ENCODE data around the gene RBM44.
"Not testable (repeated sequence)": the region's sequence is repeated elsewhere in the genome, so short reads cannot be mapped to it uniquely, and the experiment has no call there.

RBM44 gene

GRCh38 chr2:237859082-237859433, 60.5 kb downstream of the RBM44 start:
- peak; percentile 75 for DNase-seq

DNA sequence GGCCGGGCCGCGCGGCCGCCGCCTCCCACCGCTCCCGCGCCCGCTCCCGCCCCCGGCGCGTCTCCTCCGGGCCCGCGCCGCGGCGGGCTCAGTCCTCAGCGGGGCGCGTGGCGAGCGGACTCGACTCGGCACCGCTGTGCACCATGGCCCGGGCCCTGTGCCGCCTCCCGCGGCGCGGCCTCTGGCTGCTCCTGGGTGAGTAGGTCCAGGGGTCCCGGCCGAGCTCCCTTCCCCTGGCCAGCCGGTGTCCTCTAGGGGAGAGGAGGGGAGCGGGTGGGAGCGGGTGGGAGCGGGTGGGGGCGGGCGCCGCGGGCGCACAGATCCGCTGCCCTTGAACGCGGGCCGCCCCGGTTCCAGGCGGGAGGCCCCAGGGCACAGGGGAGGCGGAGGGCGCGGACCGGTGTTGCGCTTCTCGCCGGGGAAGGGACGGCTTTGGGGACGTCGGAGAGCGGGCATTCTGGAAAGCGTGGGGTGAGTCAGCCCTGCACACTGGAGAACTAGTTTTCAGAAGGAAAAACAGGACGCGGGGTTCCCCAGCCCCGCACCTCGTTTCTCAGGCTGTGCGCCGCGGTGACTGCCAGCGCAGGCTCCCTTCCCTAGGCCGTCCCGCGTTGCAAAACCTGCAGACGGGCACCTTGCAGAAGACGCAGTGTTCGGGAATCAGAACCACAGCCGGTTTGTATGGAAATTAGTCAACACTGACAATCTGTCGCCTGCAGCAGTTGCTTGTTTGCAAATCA, 61.1 kb downstream of the RBM44 start, which contains the start of gene RAMP1:
TSS of gene RAMP1 (plus strand) at position 91 of the 740 bp plus-strand sequence. CDS start at position 144, 53 bp downstream.
- DNase-seq = peak; percentile 85

GRCh38 chr2:237860273-237860935, 61.8 kb downstream of the RBM44 start:
- no peak for DNase-seq

DNA sequence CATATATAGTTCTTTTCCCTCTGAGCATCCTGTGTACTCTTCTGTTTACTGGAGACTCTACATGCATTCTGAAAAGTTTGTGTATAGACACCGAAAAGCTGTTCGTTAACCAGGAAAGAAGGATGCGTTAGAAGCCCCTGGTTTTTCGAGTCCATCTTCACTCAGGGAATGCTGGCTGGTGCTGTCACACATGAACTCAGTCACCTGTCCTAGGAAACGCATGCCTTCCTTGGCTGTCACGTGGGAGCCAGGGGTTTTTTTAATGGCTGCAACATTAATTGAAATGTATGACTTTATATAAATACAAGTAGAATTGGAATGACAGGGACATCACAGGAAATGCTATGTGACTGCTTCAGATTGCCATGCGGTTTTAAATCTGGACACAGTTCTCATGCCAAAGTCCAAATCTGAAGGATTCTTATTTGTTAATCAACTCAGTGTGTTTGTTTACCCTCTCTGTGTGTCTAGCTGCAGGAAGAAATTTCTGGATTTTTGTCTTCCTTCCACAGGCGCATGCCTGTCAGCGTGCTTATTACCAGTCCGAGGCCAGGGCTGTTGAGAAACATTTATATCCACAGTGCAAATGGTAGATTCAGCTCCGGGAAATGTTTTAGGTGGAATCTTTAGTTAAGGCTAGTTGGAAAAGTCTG, 63.4 kb downstream of the RBM44 start:
- DNase-seq = peak; percentile 54

DNA sequence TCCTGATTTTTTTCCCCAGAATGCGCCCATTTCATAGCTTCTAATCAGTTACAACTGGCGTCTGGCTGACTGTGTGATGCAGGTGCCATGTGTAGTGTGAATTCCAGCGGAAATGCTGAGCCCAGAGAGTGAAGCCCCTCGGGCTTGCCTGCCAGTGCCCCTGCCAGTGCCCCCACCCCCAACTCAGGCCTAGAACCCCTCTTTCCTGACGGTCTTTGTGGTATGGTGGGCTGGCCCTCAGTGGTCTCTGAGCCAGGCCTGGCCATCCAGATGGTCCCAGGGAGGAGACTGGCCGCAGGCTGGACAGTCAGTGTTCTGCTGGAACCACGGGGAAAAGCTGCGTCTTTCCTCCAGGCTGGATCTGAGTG, 63.9 kb downstream of the RBM44 start:
- no peak for DNase-seq

DNA sequence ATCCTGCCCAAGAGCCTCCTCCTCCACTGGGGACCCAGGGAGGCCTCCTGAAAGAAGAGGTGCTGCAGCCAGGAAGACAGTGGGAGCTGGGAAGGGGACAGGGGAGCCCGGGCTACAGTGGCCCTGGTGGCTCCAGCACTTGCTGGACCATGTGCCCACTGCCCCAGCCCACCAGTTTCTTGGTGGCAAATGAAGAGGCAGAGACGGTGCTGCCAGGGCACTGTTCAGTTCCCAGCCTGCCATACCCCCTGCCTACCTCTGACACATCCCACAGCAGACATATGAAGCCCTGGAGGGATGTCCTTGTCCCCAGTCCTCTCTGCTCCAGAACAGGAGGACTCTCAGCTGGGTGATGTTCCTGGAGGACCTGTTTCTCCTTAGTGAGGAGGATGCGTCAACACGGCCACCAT, 64.5 kb downstream of the RBM44 start:
- DNase-seq = no peak

DNA sequence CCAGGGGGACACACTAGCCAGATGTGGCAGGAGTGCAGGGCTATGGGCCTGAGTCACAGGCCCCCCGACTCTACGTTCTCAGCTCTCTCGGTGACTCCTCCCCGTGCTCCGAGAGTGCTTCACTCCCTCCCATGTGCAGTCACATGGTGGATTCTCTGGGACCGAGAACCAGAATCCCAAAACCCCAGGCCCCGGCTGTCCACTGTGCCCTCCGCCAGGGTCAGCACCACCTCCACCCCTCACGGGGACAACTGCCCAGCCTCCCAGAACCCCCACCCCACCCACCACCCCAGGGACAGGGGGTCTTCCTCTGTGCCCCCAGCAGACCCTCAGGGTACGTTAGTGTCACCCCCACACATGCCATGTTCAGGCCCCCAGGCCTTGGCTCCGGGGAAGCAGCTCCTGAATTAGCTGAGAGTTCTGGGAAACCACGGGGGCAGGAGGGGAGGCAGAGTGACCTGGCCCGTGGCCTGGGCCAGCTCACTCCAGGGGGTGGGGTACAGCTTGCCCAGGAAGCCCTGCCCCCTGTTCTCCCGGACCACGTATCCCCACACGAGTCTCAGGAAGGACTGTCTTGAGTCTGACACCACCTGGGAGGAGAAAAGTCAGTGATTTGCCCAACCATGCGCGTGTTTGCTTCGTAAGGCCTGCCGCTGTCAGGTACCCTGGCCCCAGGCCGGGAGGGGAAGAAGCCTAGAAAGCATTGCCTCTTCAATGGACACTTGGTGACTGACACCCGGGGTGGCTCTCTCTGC, 65.3 kb downstream of the RBM44 start:
- DNase-seq = no peak

- no peak for DNase-seq
Observed at GRCh38 chr2:237864444-237864931, 65.9 kb downstream of the RBM44 start.

DNA sequence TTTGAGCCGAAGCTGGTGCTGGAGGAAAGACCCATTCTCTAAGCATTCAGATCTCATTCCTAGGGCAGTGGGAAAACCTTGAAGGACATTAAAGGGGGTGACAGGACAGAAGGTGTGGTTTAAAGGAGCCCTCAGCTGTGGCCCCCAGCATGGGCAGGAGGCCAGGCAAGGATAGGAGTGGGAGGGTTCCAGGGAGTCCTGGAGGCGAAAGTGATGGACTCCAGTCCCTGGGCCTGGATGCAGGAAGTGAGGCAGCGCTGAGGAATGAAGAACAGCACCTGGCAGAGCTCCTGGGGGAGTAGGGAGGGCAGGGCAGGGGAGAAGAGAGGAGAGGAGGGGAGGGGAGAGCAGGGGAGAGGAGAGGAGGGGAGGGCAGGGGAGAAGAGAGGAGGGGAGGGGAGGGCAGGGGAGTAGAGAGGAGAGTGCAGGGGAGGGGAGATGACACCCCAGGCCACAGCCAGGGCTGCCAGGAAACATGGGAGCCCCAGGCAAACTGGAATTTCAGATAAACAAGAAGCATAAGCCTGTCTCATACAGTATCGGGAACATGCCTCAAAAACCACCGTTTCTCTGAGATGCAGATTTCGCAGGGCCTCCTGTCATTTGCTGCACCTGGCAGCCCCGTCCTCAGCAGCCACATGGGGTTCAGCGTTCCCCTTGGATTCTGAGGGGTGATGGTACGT, 66.5 kb downstream of the RBM44 start:
- DNase-seq = peak; percentile 72

DNA sequence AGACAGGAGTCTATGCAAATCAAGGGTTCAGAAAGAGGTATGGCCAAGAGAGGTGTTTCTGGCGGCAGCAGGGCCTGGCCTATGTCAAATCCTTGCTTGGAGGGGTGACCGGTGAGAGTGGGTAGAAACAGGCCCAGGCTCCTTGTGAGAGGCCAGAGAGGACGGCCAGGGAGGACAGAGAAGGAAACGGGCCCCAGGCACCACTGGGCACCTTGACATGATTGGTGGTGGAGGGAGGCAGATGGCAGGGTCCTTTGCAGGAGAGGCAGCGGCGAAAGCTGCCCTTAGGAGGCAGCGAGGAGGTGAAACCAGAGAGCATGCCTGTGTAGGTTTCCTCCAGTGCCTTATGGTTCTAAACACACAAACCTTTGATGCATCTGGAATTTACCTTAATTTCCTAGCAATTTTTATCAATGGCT, 67.1 kb downstream of the RBM44 start:
- peak; percentile 72 for DNase-seq

- DNase-seq = no peak
Observed at GRCh38 chr2:237866101-237866621, 67.6 kb downstream of the RBM44 start.

- peak; percentile 24 for DNase-seq
Observed at GRCh38 chr2:237867465-237867864, 68.9 kb downstream of the RBM44 start.

GRCh38 chr2:237868074-237868473, 69.5 kb downstream of the RBM44 start:
- DNase-seq = not testable (repeated sequence)

GRCh38 chr2:237868631-237869342, 70.2 kb downstream of the RBM44 start:
- no peak for DNase-seq

DNA sequence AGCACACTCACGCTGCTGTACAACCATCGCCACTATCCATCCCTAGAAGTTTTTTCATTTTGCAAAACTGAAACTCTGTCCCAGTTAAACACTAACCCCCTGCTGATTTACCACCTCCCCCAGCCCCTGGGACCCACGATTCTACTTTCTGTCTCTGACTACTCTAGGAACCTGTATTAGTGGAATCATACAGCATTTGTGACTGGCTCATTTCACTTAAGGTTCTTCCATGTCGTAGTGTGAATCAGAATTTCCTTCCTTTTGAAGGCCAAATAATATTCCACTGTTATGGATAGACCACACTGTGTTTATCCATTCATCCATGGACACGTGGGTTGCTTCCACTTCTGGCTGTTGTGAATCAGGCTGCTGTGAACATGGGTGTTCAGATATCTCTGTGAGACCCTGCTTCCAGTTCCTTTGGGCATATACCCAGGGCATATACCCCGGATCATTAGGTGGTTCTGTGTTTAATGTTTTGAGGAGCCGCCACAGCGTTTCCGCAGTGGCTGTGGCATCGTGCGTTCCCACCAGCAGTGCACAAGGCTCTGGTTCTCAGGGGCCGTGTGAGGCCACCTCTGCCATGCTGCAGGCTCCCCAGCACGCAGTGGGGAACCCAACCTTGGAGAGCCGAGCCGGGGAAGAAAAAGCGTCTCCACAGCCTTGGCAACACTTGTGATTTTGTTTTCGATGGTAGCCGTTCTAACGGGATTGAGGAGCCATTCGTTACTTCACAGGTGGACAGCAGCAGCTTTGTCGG, 70.9 kb downstream of the RBM44 start:
- no peak for DNase-seq

- DNase-seq = no peak
Observed at GRCh38 chr2:237870126-237870525, 71.5 kb downstream of the RBM44 start.

DNA sequence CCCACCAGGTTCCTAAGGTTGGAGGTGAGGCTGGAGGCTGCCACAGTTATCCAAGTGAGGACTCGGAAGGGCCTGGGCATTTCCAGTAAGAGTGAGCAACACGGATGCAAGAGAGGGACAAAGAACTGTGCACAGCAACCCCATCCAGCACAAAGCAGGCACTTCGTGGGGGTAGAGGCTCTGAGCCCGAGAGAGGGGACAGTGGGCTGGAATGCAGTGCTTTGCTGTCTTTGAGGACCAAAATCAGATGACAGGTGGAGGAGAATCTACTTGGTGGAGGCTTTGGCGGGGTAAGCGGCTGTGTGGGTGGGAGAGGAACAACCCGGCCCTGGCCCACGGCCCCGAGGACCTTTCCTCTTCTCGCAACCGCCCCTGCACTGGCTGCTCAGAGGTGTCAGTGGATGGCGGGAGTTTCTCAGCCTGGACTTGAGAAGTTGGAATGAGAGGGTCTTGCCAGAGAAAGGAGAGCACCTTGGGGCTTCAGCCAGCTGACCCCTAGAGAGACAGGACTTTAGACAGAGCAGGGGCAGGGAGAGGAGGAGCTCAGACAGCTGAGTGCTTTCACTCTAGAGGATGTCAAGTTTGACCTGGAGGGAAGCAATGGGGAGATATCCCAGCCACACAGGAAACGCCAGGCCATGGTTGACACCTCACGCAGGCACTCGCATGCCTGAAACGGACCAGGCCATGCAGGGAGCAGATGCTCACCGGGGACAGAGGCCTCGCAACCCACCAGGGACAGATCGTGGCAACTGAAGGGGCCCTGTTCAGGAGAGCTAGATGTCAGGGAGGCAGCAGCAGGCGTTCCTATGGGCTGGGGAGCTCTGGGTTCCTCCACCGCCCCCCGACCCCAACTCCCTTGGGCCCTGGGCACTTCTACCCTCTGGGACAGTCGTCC, 72.4 kb downstream of the RBM44 start:
- no peak for DNase-seq

DNA sequence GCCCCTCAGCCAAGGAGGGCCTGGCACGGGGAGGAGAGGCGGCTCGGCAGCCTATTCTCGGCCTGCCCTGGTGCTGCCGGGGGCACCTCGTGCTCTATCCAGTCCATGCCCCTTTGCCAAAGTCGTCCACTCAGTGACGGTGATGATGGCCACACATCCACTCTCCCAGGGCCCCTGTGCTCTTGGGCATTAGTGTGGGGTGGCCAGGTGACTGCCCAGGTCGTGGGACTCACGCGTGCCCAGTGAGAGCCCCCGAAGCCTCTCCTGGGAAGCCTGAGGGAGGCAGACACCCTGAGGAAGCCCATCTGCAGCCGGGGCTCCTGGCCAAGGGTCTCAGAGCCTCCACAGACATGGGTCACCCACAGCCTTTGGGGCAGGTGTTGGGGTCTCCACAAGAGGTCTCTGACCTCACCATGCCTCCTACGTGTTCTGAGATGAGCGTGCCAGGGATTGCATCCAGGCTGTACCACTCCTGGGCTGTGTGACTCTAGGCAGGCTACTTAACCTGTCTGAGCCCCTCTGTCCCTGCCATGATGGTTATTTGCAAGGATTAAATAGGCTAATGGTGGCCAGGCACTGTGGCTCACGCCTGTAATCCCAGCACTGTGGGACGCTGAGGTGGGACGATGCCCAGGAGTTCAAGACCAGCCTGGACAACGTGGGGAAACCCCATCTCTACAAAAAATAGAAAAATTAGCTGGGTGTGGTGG, 73.8 kb downstream of the RBM44 start:
- DNase-seq = no peak

GRCh38 chr2:237873421-237873831, 74.8 kb downstream of the RBM44 start:
- DNase-seq = no peak
